Measurements from ENCODE around the gene ASB8.

ASB8 gene

DNA sequence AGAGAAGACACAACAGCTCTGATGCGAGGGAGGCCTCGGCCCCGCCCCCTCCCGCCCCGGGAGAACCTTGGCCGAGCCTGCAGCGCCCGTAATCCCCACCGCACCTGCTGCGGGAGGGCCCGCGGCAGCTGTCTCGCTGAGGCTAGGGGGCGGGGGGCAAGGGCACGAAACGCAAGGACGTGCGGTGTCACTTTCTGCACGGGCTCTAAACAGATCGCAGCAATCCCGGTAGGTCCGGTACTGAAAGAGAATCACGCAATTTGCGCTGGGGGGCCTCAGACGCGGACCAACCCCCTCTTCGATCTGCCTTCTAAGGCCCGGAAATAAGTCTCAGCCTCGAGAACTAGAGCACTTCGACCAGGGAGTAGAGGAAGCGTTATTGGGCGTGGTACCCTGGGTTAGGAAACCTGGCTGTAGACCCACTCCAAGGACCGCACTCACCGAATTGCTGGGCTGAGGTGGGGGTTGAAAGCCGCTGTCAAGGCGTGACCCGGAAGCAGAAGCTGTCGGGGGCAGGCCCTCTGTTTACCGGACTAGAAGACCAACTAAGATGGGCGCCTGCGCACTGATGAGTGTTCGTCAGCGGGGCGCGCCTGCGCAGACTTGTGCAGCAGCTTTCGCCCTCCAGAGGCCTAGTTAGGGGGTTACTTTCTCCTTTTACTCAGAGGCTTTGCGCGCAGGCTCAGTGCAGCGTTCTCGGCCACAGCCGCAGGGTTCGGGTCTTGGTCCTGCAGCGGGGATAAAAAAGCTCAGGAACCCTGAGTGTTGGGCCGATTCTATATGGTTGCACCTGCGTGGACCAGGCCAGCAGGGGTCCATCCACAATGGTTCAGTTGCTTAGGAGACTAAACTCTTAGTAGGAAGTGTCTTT, at the start of gene ASB8:
ASB8 (minus strand) TSS at position 498 of the 871 bp plus-strand sequence. CDS start 4,019 bp downstream, outside the sequence.
- peak; percentile 94 for DNase-seq

DNA sequence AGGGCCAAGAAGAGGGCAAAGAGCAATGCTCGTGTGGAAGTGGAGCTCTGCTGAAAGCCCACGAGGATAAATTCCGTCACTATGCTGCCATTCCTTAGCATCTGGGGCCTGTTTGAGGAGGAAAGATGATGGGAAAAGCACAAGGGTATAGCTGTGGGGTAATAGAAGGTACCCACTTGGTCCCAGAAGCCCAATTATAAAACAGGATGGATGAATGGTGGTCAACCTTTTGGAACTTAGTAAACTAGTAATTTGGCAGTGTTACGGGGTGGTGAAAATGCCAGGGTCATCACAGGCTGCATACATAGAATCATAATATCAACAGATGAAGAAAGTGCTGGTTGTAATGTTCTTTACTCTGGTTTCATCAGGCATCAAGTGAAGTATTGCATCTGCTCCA, 45.9 kb upstream of the ASB8 start, which contains the start of gene OR10AD1:
OR10AD1 (minus strand) TSS at position 101 of the 400 bp plus-strand sequence; CDS start at position 101, 0 bp downstream.
- no peak for DNase-seq

- no peak for DNase-seq
These were observed 45.5 kb upstream of the ASB8 start for GRCh38 chr12:48202766-48203165.

DNA sequence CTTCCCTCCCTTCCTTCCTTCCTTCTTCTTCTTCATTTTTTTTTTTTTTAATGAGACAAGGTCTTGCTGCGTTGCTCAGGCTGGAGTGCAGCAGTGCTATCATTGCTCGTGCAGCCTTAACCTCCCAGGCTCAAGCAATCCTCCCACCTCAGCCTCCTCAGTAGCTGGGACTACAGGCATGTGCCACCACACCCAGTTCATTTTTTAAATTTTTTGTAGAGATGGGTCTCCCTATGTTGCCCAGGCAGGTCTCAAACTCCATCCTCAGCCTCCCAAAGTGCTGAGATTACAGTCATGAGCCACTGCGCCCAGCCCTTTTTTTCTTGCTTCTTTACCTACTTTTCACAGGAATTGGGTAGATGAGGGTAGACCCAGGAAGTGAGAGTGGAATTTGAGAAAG, 44.2 kb upstream of the ASB8 start:
- no peak for DNase-seq

DNA sequence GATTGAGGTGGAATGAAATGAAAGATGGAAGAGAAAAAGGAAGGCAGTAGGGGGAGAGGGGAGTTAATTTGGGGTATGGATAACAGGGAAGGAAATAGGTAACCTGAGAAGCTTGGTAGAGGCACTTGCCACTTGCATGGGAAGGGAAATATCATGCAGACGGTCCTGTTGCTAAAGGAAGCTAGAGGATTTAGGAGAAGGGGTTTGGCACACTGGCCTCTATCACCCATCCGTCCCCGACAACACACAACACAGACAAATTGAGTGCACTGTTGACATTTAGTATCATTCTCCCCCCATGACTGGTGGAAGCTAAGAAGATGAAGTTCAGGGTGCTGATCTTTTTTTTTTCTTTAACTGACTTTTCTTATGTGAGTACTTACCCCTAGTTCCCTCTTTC, 43.8 kb upstream of the ASB8 start:
- no peak for DNase-seq

GRCh38 chr12:48199774-48200221, 42.5 kb upstream of the ASB8 start:
- no peak for DNase-seq

DNA sequence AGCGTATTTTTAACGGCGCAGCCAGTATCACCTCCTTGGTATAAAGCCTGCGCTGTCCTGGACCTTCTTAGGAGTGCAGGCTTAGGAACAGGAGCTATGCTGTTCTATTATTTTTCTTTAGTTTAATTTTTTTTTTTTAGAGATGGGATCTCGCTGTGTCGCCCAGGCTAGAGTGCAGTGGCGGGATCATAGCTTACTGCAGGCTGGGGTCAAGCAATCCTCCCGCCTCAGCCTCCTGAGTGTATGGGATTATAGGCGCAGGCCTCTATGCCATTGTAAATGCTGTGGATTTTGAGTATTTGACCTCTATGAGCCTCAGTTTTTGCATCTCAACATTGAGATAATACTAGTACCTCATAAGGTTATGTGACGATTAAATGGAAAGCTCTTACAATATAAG, 41.7 kb upstream of the ASB8 start:
- no peak for DNase-seq

GRCh38 chr12:48198672-48198971, 41.3 kb upstream of the ASB8 start:
- DNase-seq: peak; percentile 8

DNA sequence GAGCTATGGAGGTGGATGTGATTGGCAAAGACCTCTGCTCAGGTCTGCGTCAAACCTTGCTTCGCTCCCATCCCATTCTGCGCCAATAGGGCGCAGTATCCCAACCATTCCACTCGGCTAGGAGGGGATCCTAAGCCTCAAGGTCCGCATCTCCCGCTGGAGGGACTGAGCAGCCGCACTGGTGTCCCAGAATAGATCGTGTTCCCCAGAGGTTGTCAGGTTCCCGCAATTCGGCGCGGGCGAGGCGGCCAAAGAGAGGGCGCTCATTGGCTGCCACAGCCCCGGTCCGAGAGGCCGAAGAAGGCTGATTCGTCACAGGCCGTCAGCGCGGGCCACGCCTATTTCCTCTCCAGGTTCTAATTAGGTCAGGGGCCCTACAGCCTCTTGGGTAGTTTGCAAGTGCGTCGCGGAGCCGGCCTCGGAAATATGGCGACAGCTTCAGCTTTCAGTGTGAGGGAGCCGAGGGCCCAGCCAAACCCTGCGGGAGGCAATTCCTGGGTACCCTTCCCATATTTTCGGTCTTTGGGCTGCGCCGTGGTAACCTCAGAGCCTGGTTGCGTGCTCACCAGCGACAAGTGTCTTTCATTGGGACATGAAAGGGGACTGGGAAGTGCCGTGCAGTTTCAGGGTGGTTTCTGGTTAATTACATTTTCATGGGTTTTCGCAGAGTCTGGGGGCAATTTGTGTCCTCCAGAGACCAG, 40.8 kb upstream of the ASB8 start:
- DNase-seq: peak; percentile 97

GRCh38 chr12:48197549-48197970, 40.2 kb upstream of the ASB8 start:
- DNase-seq: peak; percentile 65

DNA sequence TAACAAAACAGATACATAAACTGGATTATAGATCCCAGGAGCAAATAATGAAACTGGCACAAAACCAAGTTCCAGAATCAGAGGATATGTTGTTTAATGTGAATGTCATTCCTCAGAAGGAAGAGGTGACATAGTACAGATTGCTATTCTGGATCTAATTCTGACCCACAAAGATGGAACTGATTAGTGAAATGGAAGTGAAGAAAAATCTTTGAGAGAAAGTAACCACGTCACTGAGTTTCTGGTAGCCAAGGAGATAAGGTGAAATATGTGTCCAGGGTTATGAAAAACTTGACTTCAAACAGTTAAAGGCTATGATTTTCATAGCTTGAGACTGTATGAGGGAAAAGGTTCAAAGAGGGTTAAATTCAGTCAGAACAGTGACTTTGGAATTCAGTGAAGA, 37.5 kb upstream of the ASB8 start:
- DNase-seq: no peak

DNA sequence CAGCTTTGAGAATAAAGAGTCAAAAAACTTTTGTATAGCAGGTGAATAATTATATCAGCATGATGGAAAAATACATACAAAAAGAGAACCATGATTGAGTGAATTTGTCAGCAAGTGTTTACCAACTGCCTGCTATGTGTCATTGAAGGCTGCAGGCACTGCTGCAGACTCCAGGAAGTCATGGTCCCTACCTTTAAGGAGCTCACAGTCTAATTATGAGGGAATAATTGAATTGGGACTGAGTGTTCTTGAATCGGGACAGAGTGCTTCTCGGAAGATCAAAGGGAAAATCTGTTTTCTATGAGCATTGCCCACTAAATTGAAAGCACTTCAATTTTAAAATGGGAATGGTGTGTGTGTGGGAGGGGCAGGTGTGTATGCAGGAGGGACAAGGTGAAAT, 36.3 kb upstream of the ASB8 start:
- no peak for DNase-seq

GRCh38 chr12:48192861-48193260, 35.5 kb upstream of the ASB8 start:
- no peak for DNase-seq

- no peak for DNase-seq
These were observed 33.8 kb upstream of the ASB8 start for GRCh38 chr12:48191096-48191495.

- peak; percentile 10 for DNase-seq
These were observed 32.2 kb upstream of the ASB8 start for GRCh38 chr12:48189331-48190125.

DNA sequence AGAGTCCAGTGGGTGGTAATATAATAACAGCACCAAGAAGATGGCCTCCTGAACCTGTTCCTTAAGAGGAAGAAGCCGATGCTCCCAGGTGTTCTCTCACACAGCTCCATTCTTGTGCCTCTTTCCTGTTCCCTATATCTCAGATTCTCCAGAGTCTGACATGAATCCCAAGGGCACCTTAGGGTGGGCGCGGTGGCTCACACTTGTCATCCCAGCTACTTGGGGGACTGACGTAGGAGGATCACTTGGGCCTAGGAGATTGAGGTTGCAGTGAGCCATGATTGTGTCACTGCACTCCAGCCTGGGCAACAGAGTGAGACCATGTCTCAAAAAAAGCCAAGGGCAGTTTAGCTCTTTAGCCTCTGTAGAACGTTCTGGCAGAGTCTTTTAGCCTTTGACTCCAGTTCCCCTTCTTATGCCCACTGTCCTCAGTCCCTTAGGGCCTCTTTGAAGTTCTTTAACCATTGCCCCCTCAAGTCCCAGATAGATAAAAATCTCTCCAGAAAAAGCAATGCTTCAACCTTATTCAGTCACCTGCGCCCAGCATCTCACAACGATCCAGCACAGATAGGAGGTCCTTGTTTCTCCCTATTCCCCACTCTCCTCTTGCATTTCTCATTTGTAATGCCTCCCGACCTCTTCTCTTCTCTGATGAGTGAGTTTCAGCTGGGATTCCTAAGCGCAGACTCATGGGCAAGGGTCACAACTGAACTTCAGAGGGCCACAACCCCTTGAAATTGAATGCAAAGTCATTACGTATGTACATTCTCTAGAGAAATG, 30.8 kb upstream of the ASB8 start:
- no peak for DNase-seq

GRCh38 chr12:48185181-48185919, 28.0 kb upstream of the ASB8 start:
- DNase-seq: no peak

DNA sequence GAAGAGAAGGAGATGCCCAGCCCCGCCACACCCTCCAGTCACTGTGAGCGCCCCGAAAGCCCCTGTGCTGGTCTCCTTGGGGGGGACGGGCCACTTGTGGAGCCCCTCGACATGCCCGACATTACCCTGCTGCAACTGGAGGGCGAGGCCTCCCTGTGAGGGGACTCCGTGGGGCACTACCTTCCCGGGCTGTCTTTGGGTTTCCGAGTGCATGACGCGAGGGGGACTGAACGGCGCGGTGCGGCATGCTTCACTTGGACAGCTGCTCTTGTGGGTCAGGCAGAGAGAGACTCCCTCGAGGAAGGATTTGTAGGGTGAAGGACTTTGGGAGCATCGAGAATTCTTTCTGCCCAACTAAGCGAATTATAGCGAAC, 27.2 kb upstream of the ASB8 start:
- DNase-seq: no peak

- DNase-seq: no peak
These were observed 26.7 kb upstream of the ASB8 start for GRCh38 chr12:48183876-48184548.

DNA sequence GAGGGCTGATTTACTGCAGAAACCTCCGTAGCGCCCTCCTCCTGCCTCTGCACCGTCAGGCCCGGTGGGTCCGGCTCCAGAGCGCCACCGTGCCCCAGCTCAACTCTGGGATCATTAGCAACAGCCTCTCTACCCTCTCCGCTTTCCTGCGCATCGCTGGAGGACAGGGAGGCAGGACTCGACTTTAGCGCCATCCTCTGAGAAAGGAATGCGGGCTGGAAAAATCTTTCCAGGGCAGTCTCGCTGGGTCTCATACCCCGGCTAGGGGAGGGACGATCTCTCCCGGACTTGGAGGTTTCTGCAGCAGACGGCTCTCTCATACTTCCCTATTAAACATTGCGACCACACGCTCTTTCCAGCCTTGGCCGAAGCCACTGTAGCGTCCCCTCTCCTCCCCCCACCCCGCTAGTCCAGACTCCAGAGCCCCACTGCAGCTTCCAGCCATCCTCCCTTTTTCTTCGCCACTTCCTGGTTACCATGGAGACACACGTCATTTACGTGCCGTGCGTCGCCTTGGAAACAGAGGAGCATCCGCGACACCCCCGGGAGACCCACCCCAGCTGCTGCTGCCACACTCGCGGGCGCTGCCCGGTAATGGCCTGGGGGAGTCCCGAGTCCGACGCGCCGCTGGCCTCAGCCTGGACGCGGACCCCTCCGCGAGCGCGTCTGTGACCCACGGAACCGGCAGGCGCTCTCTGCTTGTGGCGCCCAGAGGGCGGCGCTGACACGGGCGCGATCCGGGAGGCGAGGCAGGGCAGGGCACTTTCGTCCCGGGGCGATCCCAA, 26.0 kb upstream of the ASB8 start, which contains the start of gene CCDC184:
CCDC184 (plus strand) TSS at position 554 of the 785 bp plus-strand sequence. CDS start 479 bp downstream, outside the sequence.
- peak; percentile 32 for DNase-seq
